Peyer's patch (tissue), 4 donors: ENCODE data around the gene PAFAH1B1. TPM values are rescaled to one million over a fixed set of nuclear protein-coding genes. Genes with fewer than 3 reads are reported as not detected.

ENCODE experiments used
- DNase-seq, 3 donors: peaks; one replicate each; pipeline ENCODE4 v3.0.0-alpha.2; 2017 to 2019
- H3K27ac ChIP-seq, 4 donors: fragments of 200-600 bp; sonication (generic); one replicate each; pipeline ENCODE4 v1.5.1; 2016 to 2019
- H3K27me3 ChIP-seq, 2 donors: fragments of 200-600 bp; sonication (generic); one replicate each; pipeline ENCODE4 v1.5.1; 2019
- H3K36me3 ChIP-seq, 3 donors: fragments of 200-600 bp; sonication (generic); one replicate each; pipeline ENCODE4 v1.5.1; 2016 to 2019
- H3K4me1 ChIP-seq, 4 donors: fragments of 200-600 bp; sonication (generic); one replicate each; pipeline ENCODE4 v1.5.1; 2016 to 2019
- H3K4me3 ChIP-seq, 4 donors: fragments of 200-600 bp; sonication (generic); 1 replicate in 3 of 4; 2 replicates in 1 of 4; pipeline ENCODE4 v1.5.1; 2016 to 2019; ENCODE audit warnings: mild to moderate bottlenecking in 1 of 4
- H3K9me3 ChIP-seq, 4 donors: fragments of 200-600 bp; sonication (generic); one replicate each; pipeline ENCODE4 v1.5.1; 2016 to 2019; ENCODE audit warnings: mild to moderate bottlenecking in 1 of 4
- POLR2A ChIP-seq, 2 donors: fragments of 450-650 bp; IDR thresholded peaks; one replicate each; pipeline ENCODE4 v1.5.1; 2017; ENCODE audit warnings: antibody characterized with exemption in 2 of 2, mild to moderate bottlenecking in 2 of 2, moderate library complexity in 2 of 2
- total RNA-seq, 4 donors: library from RNA; depleted of rRNA; stranded (reverse); fragments of >200 nt; gene quantifications; one replicate each; pipeline ENCODE4 v1.1.0, GENCODE V29; 2016
- TF ChIP-seq, protein P1 (sequence below), 6 experiments: fragments of 450-650 bp in 4 of 6; fragments of 200-600 bp in 2 of 6; sonication (generic) in 1 of 6; IDR thresholded peaks; one replicate each; pipeline ENCODE4 v1.5.1; 2017 to 2019; ENCODE audit warnings: antibody characterized with exemption in 6 of 6, mild to moderate bottlenecking in 3 of 6, moderate library complexity in 1 of 6

The PAFAH1B1 gene
- total RNA-seq, 4 donors from 2014 or later: 131 to 281 (median 141) TPM

DNA sequence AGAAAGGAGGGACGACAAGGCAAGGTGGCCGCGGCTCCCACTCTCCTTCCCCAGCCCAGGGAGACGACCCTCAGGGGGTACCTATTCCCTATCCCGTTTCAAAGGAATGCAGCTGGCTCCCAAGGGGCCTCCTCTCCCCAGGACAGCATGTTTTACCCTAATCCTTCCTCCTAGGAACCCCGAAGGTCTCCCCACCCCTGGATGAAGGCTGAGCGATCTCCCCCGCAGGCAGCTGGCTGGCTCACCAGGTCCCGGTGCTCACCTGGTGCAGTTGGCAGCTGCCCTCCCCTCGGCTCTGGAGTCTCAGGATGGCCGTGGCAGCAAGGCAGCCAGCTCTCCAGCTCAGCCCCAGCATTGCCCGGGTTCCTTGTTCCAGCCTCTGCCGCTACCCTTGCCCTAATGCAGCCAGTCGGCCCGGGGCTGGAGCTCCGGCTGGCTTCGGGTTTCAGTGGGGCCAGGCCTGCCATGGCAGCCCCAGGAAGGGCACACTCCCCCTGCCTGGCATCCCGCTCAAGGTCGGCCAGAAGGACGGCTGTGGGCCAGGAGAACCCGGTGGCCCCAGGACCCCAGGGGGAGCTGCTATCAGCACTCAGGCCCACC, 113.6 kb downstream of the PAFAH1B1 start:
- no peak overlapping the region for H3K27ac ChIP-seq
- TF ChIP-seq, protein P1, sequence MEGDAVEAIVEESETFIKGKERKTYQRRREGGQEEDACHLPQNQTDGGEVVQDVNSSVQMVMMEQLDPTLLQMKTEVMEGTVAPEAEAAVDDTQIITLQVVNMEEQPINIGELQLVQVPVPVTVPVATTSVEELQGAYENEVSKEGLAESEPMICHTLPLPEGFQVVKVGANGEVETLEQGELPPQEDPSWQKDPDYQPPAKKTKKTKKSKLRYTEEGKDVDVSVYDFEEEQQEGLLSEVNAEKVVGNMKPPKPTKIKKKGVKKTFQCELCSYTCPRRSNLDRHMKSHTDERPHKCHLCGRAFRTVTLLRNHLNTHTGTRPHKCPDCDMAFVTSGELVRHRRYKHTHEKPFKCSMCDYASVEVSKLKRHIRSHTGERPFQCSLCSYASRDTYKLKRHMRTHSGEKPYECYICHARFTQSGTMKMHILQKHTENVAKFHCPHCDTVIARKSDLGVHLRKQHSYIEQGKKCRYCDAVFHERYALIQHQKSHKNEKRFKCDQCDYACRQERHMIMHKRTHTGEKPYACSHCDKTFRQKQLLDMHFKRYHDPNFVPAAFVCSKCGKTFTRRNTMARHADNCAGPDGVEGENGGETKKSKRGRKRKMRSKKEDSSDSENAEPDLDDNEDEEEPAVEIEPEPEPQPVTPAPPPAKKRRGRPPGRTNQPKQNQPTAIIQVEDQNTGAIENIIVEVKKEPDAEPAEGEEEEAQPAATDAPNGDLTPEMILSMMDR (IDR thresholded peaks at IDR 0.05): no peak
- TF ChIP-seq POLR2A (IDR thresholded peaks at IDR 0.05): no peak
- no peaks in the 10 kb centered on the region for H3K9me3 ChIP-seq
- peak in 1 of 3 donors; percentile 44 for DNase-seq
- H3K4me1 ChIP-seq: peaks cover 0 to 46% (median 21%) of the 10 kb centered on the region in 4 donors
- no peaks in the 10 kb centered on the region for H3K27me3 ChIP-seq
- peaks cover 0 to 25% (median 0%) of the 10 kb centered on the region in 3 donors for H3K36me3 ChIP-seq
- no peak overlapping the region for H3K4me3 ChIP-seq

GRCh38 chr17:2707721-2708584, 114.5 kb downstream of the PAFAH1B1 start:
- no peaks in the 10 kb centered on the region for H3K9me3 ChIP-seq
- H3K4me1 ChIP-seq: peaks cover 0 to 54% (median 22%) of the 10 kb centered on the region in 4 donors
- H3K27ac ChIP-seq: peak overlapping the region in 2 of 4 donors; percentile 30 to 77
- peak overlapping the region in 2 of 4 donors; percentile 13 to 78 for H3K4me3 ChIP-seq
- H3K27me3 ChIP-seq: no peaks in the 10 kb centered on the region
- TF ChIP-seq, protein P1 (IDR thresholded peaks at IDR 0.05): peak in 4 of 6 experiments; percentile 8 to 38 (median 28)
- no peak for TF ChIP-seq POLR2A (IDR thresholded peaks at IDR 0.05)
- peaks cover 0 to 16% (median 0%) of the 10 kb centered on the region in 3 donors for H3K36me3 ChIP-seq
- DNase-seq: no peak

DNA sequence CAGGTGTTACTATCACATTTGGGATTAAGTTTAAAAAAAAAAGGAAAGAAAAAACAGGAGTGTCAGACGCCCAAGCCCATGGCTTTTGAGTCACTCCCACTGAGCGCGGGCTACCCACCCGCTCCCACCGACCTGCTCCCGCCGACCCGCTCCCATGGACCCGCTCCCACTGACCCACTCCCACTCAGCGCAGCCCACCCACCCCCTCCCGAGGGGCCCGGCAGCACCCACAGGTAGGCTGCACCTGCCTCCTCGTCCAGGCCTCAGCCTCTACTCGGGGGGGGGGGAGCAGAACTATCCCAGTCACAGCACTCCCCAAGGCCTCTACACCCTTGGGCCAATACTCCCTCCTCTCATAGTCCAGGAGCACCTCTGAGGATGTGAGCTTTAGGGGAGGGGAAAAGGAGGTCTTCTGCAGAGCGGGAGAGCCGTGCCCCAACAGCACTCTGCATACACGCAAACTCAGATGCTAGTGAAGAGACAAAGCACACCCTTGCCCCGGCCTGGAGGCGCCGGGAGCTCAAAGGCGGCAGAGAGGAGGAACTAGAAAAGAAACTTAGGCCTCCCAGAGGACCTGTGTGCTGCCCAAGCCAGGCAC, 115.2 kb downstream of the PAFAH1B1 start:
- H3K27ac ChIP-seq: peak overlapping the region; percentile 17 to 96 (median 78)
- DNase-seq: no peak
- H3K36me3 ChIP-seq: peaks cover 0 to 9% (median 0%) of the 10 kb centered on the region in 3 donors
- TF ChIP-seq, protein P1 (IDR thresholded peaks at IDR 0.05): no peak
- TF ChIP-seq POLR2A (IDR thresholded peaks at IDR 0.05): no peak
- H3K4me1 ChIP-seq: peaks cover 0 to 56% (median 22%) of the 10 kb centered on the region in 4 donors
- H3K4me3 ChIP-seq: peak overlapping the region in 2 of 4 donors; percentile 78 to 91
- no peaks in the 10 kb centered on the region for H3K9me3 ChIP-seq
- no peaks in the 10 kb centered on the region for H3K27me3 ChIP-seq

GRCh38 chr17:2709183-2709661, 115.8 kb downstream of the PAFAH1B1 start:
- TF ChIP-seq POLR2A (IDR thresholded peaks at IDR 0.05): peak; percentile 43 to 71
- TF ChIP-seq, protein P1 (IDR thresholded peaks at IDR 0.05): no peak
- DNase-seq: peak; percentile 47 to 87 (median 85)

GRCh38 chr17:2710071-2710802, 116.8 kb downstream of the PAFAH1B1 start:
- Histone ChIP-seq H3K27me3 (no peaks in the 10 kb centered on the region), H3K4me1 (peaks cover 0 to 56% (median 22%) of the 10 kb centered on the region in 4 donors), H3K27ac (peak overlapping the region; percentile 70 to 96 (median 78)), H3K9me3 (no peaks in the 10 kb centered on the region), H3K36me3 (no peaks in the 10 kb centered on the region), H3K4me3 (peak overlapping the region; percentile 58 to 96 (median 84))
- TF ChIP-seq, protein P1 (IDR thresholded peaks at IDR 0.05): no peak
- no peak for TF ChIP-seq POLR2A (IDR thresholded peaks at IDR 0.05)
- DNase-seq: peak in 1 of 3 donors; percentile 61

More at GRCh38 chr17:2709183-2709661, 115.8 kb downstream of the PAFAH1B1 start:
- H3K27ac ChIP-seq: peak overlapping the region; percentile 17 to 96 (median 78)
- peaks cover 0 to 56% (median 22%) of the 10 kb centered on the region in 4 donors for H3K4me1 ChIP-seq
- H3K36me3 ChIP-seq: peaks cover 0 to 3% (median 0%) of the 10 kb centered on the region in 3 donors
- peak overlapping the region in 3 of 4 donors; percentile 78 to 96 (median 91) for H3K4me3 ChIP-seq
- H3K27me3 ChIP-seq: no peaks in the 10 kb centered on the region
- H3K9me3 ChIP-seq: no peaks in the 10 kb centered on the region
